SIG-M5 treated with dmso at 0.1 percent for 504 hours (cell line): ENCODE results near the gene COL15A1.

Experiments used
- DNase-seq: peaks from one replicate; lab custom pipeline; 2025; ENCODE audit not compliant: unreplicated experiment; lab: John Stamatoyannopoulos, UW

COL15A1 gene

DNA sequence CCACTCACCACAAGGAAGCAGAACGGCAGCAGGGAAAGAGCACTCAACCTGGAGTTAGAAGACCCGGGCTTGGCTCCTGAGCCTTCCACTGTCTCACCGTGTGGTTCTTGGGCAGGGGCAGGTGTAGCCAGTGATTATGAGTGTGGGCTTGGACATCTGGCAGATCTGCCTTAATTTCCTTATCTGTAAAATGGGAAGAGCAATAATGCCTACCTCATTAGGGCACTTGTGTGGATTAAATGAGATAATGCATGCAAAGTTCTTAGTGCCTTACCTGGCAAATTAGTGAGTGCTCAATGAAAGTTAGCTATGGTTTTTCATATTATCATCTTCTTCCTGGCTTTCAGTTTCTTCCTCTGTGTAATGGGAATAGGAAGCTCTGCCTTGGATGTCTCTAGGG, 28.1 kb upstream of the COL15A1 start:
- DNase-seq: no peak

DNA sequence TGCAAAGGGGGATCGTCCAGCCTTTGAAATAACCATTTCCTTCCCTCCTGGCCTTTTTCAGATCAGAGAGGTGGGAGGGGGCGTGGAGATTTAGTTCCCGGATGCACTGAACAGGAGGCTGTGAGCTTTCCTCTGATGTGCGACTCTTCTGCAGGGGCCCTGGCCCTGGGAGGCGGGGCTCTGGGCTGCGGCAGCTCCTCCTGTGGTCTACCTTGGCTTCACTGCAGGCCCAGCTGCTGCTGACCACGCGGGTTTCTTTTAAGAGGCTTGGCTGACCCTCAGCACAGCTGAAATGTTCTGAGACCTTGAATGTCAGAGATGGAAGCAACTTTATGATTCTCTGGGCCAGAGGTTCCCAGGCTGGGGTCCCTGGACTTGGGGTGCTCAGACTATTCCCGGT, 27.0 kb upstream of the COL15A1 start:
- DNase-seq: no peak

DNA sequence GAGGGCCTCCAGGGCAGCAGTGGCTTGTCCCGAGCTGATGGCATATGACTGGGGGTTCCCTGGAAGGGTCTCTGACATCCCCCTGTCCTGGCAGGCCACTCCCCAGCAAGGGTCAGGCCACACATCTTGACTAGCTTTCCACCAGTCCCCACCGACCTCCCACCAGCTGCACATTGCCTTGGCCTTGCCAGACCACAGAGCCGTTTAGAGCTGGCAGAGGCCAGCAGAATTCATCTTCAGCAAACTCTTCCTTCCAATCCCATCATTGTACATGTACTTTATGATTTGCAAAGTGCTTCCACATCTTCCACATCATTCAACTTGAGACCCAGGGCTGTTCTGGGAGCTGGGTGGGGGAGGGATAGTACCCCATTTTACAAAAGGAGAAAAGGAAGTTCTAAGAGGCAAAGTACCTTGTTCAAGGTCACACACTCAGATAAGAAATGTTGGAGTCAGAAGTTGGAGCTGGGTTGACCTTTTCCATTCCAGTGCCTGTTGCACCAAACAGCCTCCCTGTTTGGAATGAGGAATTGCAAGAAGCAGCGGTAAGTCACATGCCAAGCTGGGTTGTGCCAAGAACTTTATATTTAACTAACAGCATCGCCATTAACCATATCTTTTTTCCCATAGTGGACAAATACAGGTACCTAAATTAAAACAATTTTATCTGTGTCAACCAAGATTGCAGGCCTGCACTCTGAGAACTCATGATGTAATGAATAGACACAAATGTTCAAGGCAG, 25.8 kb upstream of the COL15A1 start:
- no peak for DNase-seq

DNA sequence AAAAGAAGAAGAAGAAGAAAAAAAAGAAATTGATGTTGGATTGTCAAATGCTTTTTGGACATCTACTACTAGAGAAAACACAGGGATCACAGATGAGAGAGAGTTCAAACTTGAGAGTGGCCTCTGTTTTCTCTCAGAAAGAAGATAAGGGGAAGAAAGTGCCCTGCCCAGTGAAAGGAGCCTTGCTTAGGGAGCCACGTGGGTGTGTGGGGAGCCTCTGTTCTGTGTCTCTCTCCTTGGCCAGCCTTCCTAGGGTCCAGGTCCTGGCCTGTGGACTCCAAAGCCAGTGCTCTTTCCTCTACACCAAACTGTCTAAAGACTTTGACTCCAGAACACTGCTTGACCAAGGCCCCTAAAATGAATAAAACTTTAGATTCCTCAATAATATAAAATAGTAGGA, 22.0 kb upstream of the COL15A1 start:
- DNase-seq: no peak

DNA sequence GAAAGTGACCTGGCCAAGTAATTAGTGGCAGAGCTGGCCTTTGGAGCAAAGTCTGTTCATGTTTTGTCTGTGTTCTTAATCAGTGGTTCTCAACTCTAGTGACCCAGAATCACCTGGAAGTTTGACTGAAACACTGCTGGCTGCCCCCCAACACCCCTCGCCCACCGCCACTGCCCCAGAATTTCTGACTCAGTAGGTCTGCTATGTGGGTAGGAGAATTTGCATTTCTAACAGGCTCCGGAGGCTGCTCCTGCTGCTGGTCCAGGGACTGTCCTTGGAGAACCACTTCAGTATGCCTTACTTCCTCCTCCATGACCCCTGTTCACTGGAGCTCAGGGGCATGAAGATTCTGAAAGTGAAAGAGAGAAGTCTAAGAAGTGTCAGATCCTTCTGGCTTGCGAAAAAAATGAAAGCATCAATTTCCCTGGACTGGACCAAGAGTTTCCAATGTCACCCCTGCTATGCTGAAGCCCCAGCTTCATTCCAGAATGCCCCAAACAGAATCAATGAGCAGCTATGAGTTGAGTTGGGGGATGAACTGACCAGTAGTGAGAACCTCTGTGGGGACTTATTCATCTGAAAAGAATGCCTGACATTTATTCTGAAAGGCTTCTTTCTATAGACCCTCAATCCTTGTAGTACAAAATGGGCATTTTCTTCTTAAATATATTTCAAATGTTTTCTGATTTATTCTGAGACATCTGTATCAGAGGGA, 20.8 kb upstream of the COL15A1 start:
- peak; percentile 45 for DNase-seq

DNA sequence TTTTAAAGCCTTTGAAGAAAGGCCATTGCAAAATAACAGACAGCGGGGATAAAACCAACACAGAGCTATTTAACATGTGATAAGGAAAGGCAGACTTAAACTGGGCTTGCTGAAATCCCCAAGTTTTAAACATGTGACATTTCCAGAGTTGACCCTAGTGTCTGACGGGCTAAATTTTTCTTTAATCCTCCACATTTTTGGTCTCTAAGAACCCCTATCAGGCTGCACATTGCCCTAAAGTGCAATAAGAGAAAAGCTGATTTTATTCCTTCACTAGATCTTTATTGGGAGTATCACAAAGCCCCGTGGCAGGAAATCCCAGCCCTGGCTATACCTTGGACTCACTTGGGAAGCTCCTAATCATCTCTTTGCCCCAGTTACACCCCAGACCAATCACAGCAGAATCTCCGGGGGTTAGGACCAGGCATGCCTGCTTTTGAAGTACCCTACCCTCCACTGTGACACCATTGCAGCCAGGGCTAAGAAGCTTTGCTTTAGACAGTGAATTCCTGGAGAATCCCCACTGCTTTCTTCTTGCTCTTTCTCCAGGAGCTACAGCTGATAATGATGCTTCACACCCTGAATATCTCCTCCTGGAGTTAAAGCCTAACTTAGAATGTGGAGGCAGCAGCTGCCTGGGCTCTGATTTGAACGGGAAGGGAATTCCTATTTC, 20.1 kb upstream of the COL15A1 start:
- DNase-seq: no peak

DNA sequence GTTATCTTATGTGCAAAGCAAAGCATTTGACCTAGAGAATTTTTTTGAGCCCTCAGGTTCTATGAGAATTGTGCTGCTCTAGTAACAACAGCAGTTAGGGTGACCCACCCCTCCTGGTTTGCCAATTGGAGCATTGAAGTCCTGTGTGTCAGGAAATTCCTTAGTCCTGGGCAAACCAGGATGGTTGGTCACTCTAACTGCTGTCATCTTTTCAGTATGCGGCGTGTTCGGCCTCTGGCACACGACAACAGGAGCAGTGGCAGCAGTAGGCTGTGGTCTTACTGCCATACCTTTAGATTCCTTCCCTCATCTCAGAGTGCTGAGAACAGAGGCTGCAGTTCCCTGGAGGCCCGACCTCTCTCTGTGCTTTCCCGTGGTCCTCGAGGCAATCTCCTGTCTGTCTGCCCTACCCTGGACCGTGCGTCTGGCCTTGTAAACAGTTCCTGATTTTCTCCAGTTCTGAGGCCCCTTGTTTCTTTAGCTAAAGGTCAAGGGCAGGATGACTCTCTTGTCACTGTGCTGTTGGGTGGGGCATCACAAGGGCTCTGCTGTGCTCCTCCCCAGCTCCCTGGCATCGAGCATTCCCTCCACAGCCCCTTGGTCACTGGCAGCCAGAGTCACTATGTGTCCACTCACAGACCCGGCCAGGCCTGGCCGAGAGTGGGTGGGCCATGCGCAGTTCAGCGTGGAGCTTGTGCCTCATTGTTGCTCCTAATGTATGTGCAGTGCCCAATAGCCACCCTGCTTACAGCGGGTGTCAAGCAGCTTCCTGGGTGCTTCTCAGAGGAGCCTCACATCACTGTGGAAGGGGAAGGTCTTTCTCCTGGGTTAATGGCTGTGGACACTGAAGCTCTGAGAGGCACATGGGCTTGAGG, 18.5 kb upstream of the COL15A1 start:
- no peak for DNase-seq

DNA sequence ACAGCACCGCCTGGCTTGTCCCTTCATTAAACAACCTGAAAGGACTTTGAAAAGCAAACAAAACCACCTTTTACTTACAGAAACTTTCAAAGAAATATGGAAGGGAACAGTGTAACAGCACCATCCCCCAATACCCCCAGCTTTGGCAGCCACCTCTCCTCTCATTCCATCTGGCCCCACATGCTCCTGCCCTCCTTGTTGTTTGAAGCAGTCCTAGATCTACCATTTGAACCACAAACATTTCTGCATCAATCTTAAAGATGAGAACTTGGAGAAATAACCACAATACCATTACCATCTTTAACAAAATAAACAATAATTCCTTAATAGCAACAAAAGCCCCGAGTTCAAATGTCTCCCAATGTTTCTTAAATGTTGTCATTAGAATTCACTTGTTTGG, 17.8 kb upstream of the COL15A1 start:
- no peak for DNase-seq

DNA sequence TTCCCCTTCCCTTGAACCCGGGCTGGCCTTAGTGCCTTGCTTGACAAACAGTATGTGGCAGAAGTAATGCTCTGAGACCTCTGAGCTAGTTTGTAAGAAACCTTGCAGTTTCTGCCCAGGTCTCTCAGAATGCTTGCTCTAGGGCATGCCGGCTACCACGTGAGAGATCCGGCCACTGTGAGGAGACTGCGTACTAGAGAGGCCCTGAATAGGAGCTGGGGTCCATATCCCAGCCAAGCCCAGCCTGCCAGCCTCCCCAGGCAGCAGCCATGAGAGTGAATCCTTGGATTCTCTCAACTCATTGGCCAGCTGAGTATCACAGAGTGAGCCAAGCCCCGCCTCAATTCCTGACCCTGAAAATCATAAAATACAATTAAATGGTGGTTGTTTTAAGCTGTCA, 16.0 kb upstream of the COL15A1 start:
- no peak for DNase-seq

DNA sequence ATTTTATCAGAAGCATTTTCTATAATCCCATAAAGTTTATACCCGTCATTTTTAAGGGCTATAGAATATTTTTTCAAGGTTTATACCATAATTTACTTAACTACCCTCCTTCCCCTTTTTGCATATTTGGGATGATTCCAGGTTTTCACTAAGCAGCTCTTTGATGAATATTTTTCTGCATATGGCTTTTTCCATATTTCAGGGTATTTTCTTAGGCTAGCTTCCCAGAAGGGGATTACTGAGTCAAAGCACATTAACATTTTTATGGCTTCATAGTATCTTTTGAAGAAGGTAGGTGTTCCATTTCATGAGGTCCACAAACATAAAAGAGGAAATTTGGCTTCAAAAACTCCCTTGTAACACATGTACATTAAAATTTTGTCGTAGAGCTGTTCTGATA, 14.6 kb upstream of the COL15A1 start:
- no peak for DNase-seq

DNA sequence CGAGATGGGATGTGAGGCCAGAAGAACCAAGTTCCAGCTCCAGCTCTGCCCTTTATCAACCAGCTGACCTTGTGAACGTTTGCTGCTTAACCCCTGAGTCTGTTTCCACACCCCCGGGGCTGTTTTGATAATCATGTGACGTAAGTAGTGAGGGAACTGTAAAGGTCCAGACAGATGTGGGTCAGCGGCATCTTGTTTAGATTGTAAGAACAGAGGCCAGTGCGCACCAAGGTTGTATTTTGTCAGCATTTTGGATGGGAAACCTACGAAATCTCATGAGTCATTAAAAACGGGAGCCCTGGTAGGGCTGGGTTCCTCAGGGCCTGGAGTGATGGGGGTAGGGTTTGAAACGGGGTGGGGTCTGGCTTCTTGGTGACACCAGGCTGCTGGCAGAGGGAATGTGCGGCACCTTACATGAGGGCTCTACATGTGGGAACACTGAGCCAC, 13.8 kb upstream of the COL15A1 start:
- DNase-seq: no peak

DNA sequence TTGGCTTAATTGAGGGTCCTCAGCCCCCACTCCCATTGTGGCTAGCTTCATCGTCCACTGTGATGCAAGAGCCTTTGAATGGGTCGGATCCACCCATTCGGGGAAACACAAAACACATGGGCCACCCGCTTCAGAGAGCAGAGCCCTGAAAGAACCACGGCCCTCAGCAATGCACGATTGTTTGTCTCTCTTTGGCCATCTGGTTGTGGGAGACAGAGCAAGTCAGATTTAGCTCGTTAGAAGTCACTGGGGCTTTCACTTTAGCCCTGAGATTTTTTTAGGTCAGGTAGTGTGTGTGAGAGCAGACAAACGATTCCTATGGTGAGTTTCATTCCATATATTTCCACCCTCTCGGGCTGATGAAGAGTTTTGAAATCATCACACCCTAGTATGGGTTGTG, 12.9 kb upstream of the COL15A1 start:
- no peak for DNase-seq

DNA sequence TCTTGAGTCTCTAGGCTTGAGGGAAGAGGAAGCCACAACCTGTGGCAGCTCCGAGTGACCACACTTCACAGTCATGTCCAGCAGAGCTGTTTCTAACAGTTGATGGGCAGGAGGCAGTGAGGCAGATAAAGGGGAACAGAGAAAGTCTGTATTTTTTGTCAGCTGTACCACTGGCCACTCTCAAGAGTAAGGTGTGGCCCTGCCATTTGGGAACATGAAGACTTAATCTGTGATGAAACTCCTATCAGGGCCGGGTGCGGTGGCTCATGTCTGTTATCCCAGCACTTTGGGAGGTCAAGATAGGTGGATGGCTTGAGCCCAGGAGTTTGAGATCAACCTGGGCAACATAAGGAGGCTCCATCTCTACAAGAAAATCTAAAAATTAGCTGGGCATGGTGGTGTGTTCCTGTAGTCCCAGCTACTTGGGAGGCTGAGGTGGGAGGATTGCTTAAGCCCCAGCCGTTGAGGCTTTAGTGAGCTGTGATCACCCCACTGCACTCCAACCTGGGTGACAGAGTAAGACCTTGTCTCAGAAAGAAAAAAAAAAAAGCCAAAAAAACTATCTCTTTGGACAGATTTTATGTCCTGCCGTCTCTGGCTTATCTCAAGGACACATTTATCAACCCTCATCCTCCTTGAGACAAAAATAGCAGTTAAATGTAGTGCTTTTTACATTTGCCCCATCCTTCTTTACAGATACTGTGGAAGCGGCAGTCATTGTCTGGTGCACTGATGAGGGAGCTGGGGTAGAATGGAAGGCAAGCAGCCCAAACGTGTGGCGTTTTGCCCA, 11.9 kb upstream of the COL15A1 start:
- no peak for DNase-seq

DNA sequence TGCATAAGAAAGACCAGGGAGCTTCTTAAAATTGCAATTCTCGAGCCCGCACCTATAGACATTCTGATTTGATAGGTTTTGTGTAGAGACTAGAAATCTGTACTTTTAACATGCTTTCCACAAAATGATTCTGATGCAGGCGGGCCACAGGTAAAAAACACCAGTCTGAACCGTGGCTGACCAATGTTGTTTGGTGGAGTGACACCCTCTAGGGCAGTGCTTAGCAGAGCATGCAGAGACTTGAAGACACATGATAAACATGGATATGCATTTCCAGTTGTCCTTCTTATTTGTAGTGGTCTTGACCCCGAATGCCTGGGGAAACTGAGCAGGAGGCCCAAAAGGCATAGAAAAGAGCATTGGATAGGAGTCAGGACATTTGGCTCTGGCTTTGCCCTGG, 10.5 kb upstream of the COL15A1 start:
- no peak for DNase-seq

DNA sequence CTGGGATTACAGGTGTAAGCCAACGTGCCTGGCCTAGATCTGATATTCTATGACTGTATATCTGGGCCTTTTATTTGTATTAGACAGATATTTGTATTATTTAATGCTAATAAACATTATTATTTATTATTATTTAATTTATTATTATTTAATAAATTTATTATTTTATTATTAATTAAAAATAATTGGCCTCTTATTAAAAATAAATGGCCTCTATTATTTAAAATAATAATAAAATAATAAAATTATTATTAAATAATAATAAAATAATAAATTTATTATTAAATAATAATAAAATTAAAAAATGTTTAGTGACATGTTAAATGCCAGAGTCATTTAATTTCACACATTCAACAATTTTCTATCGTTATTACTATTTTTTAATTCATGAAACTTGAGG, 9.8 kb upstream of the COL15A1 start:
- DNase-seq: no peak

DNA sequence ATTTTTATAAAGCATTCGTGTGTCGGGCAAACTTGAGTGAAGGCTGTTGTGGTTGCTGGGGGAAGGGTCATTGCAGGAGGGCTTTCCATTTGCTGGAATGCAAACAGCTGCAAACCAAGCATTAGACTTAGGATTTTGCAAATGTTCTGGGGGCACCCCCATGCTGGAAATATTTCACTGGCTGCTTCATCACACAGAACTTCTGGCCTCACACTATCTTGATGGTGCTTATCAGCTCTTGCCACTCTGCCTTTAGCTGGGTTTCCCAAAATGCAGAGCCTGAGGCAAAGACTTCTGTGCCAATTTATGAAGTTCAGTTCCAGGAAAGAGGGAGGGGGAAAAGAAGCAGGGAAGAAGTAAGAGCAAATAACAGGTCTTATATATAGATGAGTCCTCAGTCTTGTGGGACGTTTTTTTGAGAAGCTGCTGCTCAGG, 8.6 kb upstream of the COL15A1 start:
- no peak for DNase-seq

DNA sequence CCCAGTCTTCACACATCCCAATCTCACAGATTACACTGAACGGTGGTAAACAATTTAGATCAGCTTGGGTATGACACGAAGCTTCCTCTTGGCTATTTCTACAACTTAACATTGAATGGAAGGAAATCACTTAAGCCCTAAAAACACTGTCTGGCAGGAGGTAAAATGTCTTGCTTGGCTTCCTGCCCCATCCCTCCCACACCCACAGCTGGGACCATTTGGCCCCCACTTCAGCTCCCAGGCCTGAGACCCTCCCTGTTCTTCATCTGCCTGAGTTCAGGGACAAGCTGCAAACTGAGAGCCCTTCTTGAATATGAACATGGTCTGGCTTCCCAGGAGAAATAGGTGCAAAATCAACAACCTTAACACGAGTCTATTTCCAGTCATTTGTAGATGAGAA, 3.4 kb upstream of the COL15A1 start:
- DNase-seq: no peak

DNA sequence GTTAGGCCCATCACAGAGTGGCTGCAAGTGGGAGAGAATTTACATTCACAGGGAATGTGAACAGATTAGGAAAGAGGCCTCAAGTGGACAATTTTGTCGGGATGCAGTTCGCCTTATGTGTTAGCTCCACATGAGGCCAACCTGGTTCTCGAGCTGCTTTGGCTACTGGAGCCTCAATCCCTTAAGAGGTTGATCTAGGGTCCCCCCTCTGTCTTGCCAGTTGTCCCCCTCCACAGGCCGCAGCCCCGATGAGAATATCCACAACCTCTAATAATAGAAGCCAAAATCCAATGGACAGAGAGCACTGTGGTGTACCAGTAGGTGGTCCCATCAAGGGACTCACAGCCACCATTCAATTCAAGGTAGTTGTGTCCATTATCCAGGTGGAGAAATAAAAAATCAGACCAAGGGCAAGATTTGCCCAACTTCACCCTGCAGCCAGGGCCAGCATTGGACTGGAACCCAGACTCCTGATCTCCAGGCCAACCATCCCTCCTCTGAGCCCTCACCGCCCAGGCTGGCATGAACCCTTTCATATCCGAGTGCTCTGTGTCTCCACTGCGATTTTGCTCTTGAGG, 1.7 kb upstream of the COL15A1 start:
- no peak for DNase-seq

DNA sequence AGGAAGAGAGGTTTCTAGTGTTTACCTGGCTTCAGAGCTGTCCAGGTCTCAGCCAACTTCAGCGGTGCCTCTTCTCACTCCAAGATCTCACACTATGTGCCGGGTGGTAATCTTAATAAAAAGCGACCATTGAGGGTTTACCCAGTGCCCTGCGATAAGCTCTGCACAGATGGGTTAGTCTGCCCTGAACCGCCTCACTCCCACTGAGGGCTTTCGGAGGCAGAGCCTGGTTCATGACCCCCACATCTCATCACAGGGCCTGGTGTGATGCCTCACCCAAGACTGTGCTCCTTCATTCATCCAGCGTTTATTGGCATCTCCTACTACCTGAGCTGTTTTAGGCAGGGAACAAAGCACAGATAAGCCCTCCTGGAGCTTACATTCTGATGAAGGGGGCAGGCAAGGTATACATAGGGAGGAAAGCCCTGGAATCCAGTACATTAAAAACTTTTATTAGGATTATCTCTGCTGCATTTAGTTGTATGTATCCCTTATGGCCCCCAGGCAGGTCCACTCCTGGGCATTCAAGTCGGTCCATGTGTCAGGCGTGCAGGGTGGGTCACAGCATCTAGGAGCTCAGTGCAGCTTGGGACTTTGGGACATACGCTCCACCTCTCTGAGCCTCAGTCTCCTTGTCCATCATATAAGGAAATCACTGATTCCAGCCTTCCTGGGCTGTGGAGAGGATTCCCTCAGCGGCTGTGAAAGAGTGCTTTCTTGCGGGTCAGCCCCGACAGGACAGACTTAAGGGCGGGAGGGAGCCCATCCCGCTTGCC, 613 bp upstream of the COL15A1 start:
- no peak for DNase-seq
